NCI-H1417 (cell line): Measurements from ENCODE around the gene NKAIN4.
A peak's percentile ranks its signal among the peaks of the same experiment; 100 is the strongest.

Experiments used
- DNase-seq, 3 experiments: peaks; one replicate each; lab custom pipeline; 2025; lab: John Stamatoyannopoulos, UW

The NKAIN4 gene

GRCh38 chr20:63194797-63195173 is 59.5 kb downstream of the NKAIN4 start:
- DNase-seq: no peak

DNA sequence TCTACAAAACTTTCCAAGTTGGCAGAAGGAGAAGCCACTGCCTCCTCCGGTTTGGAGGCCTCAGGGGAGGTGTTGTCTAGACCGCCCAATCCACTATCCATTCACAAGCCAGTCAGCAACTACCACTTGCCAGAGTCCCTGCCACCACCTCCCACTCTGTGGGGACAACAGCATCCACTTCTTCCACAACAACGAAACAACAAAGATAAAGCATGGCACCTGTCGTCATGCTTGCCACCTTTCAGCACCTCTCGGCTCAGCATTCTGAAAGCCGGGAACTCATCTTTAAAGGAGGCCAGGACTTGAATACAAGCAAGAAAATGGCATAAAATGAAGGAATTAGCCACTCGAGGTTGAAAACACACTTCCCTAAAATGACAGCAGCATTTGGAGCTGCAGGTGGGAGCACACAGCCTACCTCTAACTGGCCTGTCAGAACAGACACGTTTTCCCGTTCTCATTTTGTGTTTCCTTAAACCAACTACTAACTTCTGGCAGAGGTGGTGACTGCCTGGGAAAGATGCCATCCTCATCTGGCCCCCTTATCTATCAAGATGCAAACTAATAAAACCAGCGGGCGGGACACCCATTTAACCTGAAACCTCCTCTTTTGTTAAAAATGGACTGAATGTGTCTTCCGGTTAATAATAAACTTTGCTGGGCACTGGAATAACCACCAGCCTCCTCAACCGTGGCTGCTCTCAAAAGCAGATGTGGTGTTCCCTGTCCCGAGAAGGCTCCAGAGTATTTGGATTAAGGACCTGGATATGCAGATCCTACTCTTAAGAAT is 60.1 kb downstream of the NKAIN4 start:
- no peak for DNase-seq

DNA sequence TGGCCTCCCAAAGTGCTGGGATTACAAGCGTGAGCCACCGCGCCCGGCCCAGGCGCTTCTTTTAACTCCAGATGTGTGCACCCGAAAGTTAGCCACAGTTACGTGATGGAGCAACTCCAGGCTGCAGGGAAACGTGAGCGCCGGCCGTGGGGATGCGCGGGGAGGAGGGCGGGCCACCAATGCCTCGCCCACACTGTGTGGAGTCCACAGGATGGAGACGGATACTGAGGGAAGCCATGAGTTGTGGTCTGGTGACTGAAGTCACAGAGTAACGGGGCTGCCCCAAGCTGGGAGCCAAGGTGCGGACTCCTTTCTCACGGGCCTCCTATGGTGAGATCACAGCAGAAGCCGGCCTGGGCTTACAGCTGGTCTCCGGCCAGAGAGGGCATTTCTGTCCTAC is 61.5 kb downstream of the NKAIN4 start:
- no peak for DNase-seq

DNA sequence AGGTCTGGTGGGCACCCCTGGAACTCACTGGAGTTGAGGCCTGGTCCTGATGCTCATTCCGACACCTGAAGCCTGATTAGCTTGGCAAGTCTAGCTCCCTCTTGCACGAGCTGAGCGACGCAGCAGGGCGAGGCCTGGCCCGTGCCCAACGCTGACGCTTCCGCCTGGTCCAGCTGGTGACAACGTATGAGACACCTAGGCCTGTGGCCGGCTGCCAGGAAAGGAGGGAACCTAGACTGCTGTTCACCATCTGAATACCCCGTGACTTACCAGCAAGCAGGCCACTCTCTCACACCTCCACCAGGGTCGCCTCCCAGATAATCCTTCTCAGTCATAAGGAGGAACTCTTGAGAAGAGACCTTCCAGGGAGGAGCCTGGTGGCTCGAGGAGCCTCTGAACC is 62.9 kb downstream of the NKAIN4 start:
- peak in 1 of 3 experiments; percentile 22 for DNase-seq

- DNase-seq: no peak
Measured at GRCh38 chr20:63190828-63191227, 63.4 kb downstream of the NKAIN4 start.
